NCI-H2227 treated with DMSO at 0.1 percent for 48 hours (cell line): ENCODE results near the gene BCL11A.
A peak's percentile ranks its signal among the peaks of the same experiment; 100 is the strongest.

Experiments used
- DNase-seq: peaks from one replicate; lab custom pipeline; 2025; lab: John Stamatoyannopoulos, UW

The BCL11A gene

GRCh38 chr2:60544954-60545560 is 8.4 kb downstream of the BCL11A start:
- no peak for DNase-seq

- DNase-seq = no peak
Observed at GRCh38 chr2:60544062-60544461, 9.4 kb downstream of the BCL11A start.

GRCh38 chr2:60541056-60541651 is 12.3 kb downstream of the BCL11A start:
- DNase-seq = no peak

GRCh38 chr2:60540074-60540473 is 13.4 kb downstream of the BCL11A start:
- DNase-seq = no peak

GRCh38 chr2:60539140-60539539 is 14.3 kb downstream of the BCL11A start:
- no peak for DNase-seq

GRCh38 chr2:60538101-60538500 is 15.4 kb downstream of the BCL11A start:
- no peak for DNase-seq

GRCh38 chr2:60536746-60537145 is 16.7 kb downstream of the BCL11A start:
- DNase-seq = peak; percentile 77

- no peak for DNase-seq
Observed at GRCh38 chr2:60535685-60536312, 17.7 kb downstream of the BCL11A start.

GRCh38 chr2:60534892-60535684 is 18.4 kb downstream of the BCL11A start:
- no peak for DNase-seq

- no peak for DNase-seq
Observed at GRCh38 chr2:60534052-60534685, 19.3 kb downstream of the BCL11A start.

GRCh38 chr2:60533101-60534051 is 20.1 kb downstream of the BCL11A start:
- DNase-seq = no peak

GRCh38 chr2:60532421-60532820 is 21.0 kb downstream of the BCL11A start:
- DNase-seq = no peak

GRCh38 chr2:60531701-60532133 is 21.7 kb downstream of the BCL11A start:
- DNase-seq = peak; percentile 19

GRCh38 chr2:60530660-60531281 is 22.7 kb downstream of the BCL11A start:
- peak; percentile 89 for DNase-seq

- DNase-seq = no peak
Observed at GRCh38 chr2:60529785-60530627, 23.4 kb downstream of the BCL11A start.

GRCh38 chr2:60529136-60529784 is 24.2 kb downstream of the BCL11A start:
- DNase-seq = no peak

GRCh38 chr2:60528281-60529020 is 25.0 kb downstream of the BCL11A start:
- no peak for DNase-seq

GRCh38 chr2:60527762-60528161 is 25.7 kb downstream of the BCL11A start:
- DNase-seq = no peak
